Measurements from ENCODE around the gene GALNT17.

Gene GALNT17

DNA sequence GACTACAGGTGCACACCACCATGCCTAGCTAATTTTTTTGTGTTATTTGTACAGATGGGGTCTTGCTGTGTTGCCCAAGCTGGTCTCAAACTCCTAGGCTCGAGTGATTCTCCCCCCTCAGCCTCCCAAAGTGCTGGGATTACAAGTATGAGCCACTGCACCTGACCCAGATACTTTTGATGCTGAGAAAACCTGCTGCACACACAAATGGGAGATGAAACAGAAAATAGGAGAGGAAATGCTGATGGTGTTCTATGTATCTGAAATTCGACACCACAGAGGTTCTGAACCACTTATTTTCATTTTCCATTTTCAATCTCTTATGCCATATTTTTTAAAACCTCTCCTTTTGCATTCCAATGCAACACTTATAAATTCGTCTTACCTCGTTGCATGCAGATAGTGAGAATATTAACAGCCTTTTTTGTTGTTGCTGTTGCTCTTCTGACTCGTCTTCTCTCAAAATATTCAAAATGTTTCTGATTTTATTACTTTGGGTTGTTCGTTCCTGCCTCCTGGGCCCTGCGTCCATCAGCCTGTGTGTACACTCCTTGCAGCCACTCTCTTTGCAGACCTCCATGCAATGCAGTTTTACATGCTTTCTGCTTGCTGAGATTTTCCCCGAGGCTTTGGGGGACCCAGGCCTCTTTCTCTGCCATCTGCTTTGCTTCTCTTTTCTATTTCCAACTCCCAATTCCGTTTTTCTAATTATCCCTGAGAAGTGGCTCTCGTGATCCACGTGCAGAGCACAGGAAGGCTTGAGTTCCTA is 556.1 kb downstream of the GALNT17 start:
- DNase-seq (ENCODE audit: low spot score): no peak
- TF ChIP-seq, protein P1, sequence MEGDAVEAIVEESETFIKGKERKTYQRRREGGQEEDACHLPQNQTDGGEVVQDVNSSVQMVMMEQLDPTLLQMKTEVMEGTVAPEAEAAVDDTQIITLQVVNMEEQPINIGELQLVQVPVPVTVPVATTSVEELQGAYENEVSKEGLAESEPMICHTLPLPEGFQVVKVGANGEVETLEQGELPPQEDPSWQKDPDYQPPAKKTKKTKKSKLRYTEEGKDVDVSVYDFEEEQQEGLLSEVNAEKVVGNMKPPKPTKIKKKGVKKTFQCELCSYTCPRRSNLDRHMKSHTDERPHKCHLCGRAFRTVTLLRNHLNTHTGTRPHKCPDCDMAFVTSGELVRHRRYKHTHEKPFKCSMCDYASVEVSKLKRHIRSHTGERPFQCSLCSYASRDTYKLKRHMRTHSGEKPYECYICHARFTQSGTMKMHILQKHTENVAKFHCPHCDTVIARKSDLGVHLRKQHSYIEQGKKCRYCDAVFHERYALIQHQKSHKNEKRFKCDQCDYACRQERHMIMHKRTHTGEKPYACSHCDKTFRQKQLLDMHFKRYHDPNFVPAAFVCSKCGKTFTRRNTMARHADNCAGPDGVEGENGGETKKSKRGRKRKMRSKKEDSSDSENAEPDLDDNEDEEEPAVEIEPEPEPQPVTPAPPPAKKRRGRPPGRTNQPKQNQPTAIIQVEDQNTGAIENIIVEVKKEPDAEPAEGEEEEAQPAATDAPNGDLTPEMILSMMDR (IDR thresholded peaks at IDR 0.05; ENCODE audit: extremely low read depth, missing control alignments): no peak

DNA sequence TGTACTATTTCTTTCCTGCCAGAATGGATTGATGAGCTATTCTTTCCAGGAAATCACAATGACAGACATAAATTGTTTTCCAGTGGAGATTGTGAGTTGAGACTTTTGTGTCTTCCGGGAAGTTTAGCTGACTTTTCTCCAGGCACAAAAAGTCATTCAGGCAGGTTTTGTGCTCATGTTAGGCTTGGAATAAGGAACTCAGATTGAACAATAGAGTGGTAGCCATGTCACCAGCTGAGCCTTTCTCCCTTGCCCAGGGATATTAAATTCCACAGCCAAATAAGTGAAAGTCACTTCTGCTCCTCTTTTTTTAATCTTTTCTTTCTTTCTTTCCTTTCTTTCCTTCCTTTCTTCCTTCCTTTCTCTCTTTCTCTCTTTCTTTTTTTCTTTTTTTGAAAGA is 559.6 kb downstream of the GALNT17 start:
- DNase-seq (ENCODE audit: low spot score): no peak
- TF ChIP-seq, protein P1 (IDR thresholded peaks at IDR 0.05; ENCODE audit: extremely low read depth, missing control alignments): no peak

DNA sequence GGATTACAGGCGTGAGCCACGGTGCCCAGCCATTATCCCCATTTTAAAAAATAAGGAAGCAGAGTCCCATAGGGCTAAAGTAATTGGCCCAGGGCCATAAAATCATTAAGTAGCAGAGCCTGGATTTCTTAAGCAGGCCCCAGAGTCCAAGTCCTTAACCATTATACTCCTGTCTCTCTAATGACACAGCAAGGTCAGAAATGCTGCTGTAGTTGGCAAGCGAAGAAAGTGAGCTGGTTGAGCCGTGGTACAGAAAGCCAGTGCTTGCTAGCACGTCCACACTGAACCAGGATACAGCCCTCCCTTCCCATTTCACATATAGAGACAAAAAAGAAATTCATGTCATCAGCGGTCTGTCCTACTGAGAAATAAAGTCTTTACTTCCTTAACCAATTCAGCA is 562.7 kb downstream of the GALNT17 start:
- no peak for DNase-seq (ENCODE audit: low spot score)
- TF ChIP-seq, protein P1 (IDR thresholded peaks at IDR 0.05; ENCODE audit: extremely low read depth, missing control alignments): no peak

DNA sequence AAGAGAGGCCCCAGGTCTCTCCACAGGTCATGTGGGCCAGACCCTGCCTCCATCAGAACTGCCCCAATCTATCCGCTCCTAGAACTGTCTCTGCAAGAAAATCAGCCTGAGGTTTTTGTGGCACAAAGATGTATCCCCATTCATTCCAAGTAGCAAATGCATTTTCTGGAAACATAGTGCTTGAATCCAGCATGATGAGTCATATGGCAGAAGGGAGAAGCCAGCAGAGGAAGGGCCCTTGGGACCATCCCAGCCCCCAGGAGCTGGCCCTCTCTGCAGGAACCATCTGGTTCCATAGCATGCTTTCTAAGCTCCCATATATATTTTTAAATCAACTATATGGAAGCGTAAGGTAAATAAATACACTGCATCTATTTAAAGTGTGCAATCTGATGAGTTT is 563.2 kb downstream of the GALNT17 start:
- no peak for DNase-seq (ENCODE audit: low spot score)
- TF ChIP-seq, protein P1 (IDR thresholded peaks at IDR 0.05; ENCODE audit: extremely low read depth, missing control alignments): no peak

DNA sequence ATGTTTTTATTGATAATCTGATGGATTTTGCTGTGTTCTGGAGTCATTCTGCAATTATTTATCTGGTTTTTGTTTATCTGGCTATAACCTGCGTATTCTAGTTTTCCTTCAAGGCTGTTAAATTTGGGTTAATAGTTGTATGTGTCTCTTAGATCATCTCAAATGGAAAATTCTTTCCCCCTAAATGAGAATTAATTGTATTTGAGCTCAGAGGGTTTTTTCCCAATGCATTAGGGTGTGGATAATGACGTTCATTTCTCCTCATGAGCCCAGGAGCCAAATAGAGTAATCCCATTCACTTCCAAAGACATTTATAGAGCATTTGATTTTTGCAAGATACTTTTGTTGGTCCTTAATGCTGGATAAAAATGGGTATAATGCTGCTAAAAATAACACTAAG is 564.6 kb downstream of the GALNT17 start:
- no peak for DNase-seq (ENCODE audit: low spot score)
- TF ChIP-seq, protein P1 (IDR thresholded peaks at IDR 0.05; ENCODE audit: extremely low read depth, missing control alignments): no peak

DNA sequence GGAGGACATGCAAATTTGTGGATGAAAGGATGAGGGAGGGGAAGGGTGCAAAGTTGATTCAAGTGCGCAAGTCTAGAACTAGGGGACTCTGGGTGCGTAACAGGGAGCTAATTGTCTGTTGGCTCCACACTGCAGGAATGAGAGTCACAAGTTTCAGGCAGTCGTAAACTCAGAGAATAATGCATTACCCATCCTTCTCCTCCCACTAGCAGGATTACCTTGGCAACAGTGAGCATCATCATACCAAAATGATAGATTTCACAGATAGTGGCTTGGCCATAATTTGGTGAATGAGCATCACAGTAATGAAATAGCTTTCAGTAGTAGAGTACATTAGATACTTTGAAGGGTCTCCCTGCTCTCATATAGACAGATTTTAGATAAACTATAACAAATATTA is 565.5 kb downstream of the GALNT17 start:
- no peak for DNase-seq (ENCODE audit: low spot score)
- TF ChIP-seq, protein P1 (IDR thresholded peaks at IDR 0.05; ENCODE audit: extremely low read depth, missing control alignments): no peak

DNA sequence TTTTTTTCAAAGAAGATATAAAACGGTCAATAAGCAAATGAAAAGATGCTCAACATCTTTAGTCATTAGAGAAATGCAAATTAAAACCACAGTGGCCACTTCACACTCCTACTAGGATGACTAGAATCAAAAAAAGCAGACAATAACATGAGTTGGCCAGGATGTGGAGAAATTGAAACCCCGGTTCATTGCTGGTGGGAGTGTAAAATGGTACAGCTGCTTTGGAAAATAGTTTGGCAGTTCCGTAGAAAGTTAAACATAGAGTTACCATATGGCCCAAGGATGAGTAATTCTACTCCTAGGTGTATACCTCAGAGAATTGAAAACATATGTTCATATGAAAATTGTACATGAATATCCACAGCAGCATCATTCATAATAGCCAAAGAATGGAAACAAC is 573.3 kb downstream of the GALNT17 start:
- DNase-seq (ENCODE audit: low spot score): no peak

More for the DNA sequence above, 573.3 kb downstream of the GALNT17 start:
- TF ChIP-seq, protein P1 (IDR thresholded peaks at IDR 0.05; ENCODE audit: extremely low read depth, missing control alignments): no peak

All from GM20000 (cell line).